HepG2 (cell line): ENCODE data around the gene AXDND1. TPM values are rescaled to one million over a fixed set of nuclear protein-coding genes. Genes with fewer than 3 reads are reported as not detected.

Experiments
- ATAC-seq: fragments of 200-7000 bp; cut with Tn5 transposase; 3 replicates; pipeline ENCODE4 v1.9.1; 2020; ENCODE audit warnings: mild to moderate bottlenecking, moderate library complexity
- BruUV-seq: library from RNA; stranded (reverse); fragments of 400-500 nt; replicated peaks from 2 replicates; lab custom pipeline; 2021; lab: Mats Ljungman, UMichigan
- CTCF ChIA-PET: fragments of 300-600 bp; formaldehyde crosslinking; extraction: SDS; loops from one replicate; lab custom pipeline; 2021; ENCODE audit warnings: low total read pairs, inconsistent platforms, low intra/inter-chr PET ratio; lab: Yijun Ruan, JAX
- POLR2A ChIA-PET: fragments of 350-600 bp; sonication (Branson Sonifier 250); formaldehyde crosslinking; loops from one replicate; lab custom pipeline; 2020; ENCODE audit warnings: antibody characterized with exemption, inconsistent platforms; lab: Yijun Ruan, JAX
- DNase-seq: peaks from one replicate; pipeline ENCODE4 v3.0.0-alpha.2; 2015; ENCODE audit warnings: low spot score
- FAIRE-seq: peaks from 3 replicates; lab custom pipeline; 2011; peaks lifted over from hg19 to GRCh38; lab: Jason Lieb, UNC
- H2AFZ ChIP-seq: one replicate; pipeline ENCODE4 v1.6.1; 2011; ENCODE audit warnings: low read length, inconsistent platforms
- H3K27ac ChIP-seq: fragments of 300-600 bp; 3 replicates; pipeline ENCODE4 v1.8.0; 2011; ENCODE audit warnings: mixed run types, mild to moderate bottlenecking, mixed read lengths, low read length, inconsistent platforms; ENCODE audit not compliant: insufficient read depth; ENCODE audit errors: extremely low read length
- H3K27me3 ChIP-seq, 2 experiments: fragments of 200-600 bp in 1 of 2; 2 replicates in 1 of 2; 3 replicates in 1 of 2; pipeline versions ENCODE4 v1.6.0 to v1.8.0; 2011; ENCODE audit warnings: low read length in 2 of 2, mild to moderate bottlenecking in 2 of 2, moderate library complexity in 2 of 2, inconsistent platforms in 1 of 2; ENCODE audit not compliant: insufficient read depth in 2 of 2, control insufficient read depth in 1 of 2
- H3K36me3 ChIP-seq, 2 experiments: fragments of 200-600 bp in 1 of 2; replicated peaks in 1 of 2; 2 replicates in 1 of 2; 3 replicates in 1 of 2; pipeline versions ENCODE4 v1.5.1 to v1.8.0; 2011; ENCODE audit warnings: low read length in 2 of 2, inconsistent platforms in 1 of 2; ENCODE audit not compliant: insufficient read depth in 2 of 2, control insufficient read depth in 1 of 2
- H3K4me1 ChIP-seq: 2 replicates; pipeline ENCODE4 v1.5.1; 2012; ENCODE audit warnings: low read length, inconsistent platforms; ENCODE audit not compliant: insufficient read depth
- H3K4me2 ChIP-seq: 2 replicates; pipeline ENCODE4 v1.6.0; 2011; ENCODE audit warnings: low read depth, low read length, inconsistent platforms
- H3K4me3 ChIP-seq, 3 experiments: fragments of 200-600 bp in 1 of 3; sonication (generic), shearing (Covaris generic) in 1 of 3; replicated peaks in 1 of 3; 2 replicates each; pipeline ENCODE4 v1.5.1; 2011 to 2016; ENCODE audit warnings: low read length in 3 of 3, inconsistent platforms in 2 of 3, low read depth in 2 of 3, mild to moderate bottlenecking in 2 of 3, control low read depth in 1 of 3, mixed read lengths in 1 of 3; ENCODE audit not compliant: insufficient read depth in 1 of 3
- H3K79me2 ChIP-seq: one replicate; pipeline ENCODE4 v1.6.1; 2011; ENCODE audit warnings: low read length, inconsistent platforms; ENCODE audit not compliant: insufficient read depth
- H3K9ac ChIP-seq: 2 replicates; pipeline ENCODE4 v1.6.0; 2011; ENCODE audit warnings: mild to moderate bottlenecking, low read depth, low read length, inconsistent platforms; ENCODE audit not compliant: insufficient read depth
- H3K9me3 ChIP-seq: 2 replicates; pipeline ENCODE4 v1.5.1; 2012; ENCODE audit warnings: mild to moderate bottlenecking, low read length
- H4K20me1 ChIP-seq: 2 replicates; pipeline ENCODE4 v1.6.0; 2011; ENCODE audit warnings: inconsistent platforms, mild to moderate bottlenecking, low read length, moderate library complexity; ENCODE audit not compliant: insufficient read depth
- FOXC1 ChIP-seq: sonication (generic); formaldehyde crosslinking; IDR thresholded peaks from 2 replicates; pipeline ENCODE4 v1.8.0; 2022; ENCODE audit warnings: mild to moderate bottlenecking, missing genetic modification reagents, borderline replicate concordance
- HIVEP1 ChIP-seq: sonication (generic); formaldehyde crosslinking; IDR thresholded peaks from 2 replicates; pipeline ENCODE4 v1.4.0; 2020; ENCODE audit warnings: mild to moderate bottlenecking, missing genetic modification reagents
- NFAT5 ChIP-seq: sonication (generic); formaldehyde crosslinking; IDR thresholded peaks from 2 replicates; pipeline ENCODE4 v1.4.0; 2020; ENCODE audit warnings: missing genetic modification reagents
- PCBP2 ChIP-seq: fragments of 200-400 bp; formaldehyde crosslinking; optimal IDR thresholded peaks from 2 replicates; pipeline ENCODE3; 2018; ENCODE audit warnings: low read length, low read depth; ENCODE audit not compliant: poor library complexity, severe bottlenecking
- REL ChIP-seq: sonication (generic); formaldehyde crosslinking; conservative IDR thresholded peaks from 2 replicates; pipeline ENCODE4 v1.8.0; 2022; ENCODE audit warnings: mild to moderate bottlenecking, missing genetic modification reagents, moderate library complexity
- TIGD3 ChIP-seq: sonication (generic); formaldehyde crosslinking; IDR thresholded peaks from 2 replicates; pipeline ENCODE4 v1.5.1; 2020; ENCODE audit warnings: mild to moderate bottlenecking, missing genetic modification reagents, borderline replicate concordance
- ZBED4 ChIP-seq: sonication (generic); formaldehyde crosslinking; IDR thresholded peaks from 2 replicates; pipeline ENCODE4 v1.4.0; 2020; ENCODE audit warnings: missing genetic modification reagents, borderline replicate concordance
- ZFX ChIP-seq: sonication (generic); formaldehyde crosslinking; IDR thresholded peaks from 2 replicates; pipeline ENCODE4 v1.4.0; 2020; ENCODE audit warnings: mild to moderate bottlenecking, low read depth, missing genetic modification reagents, moderate library complexity
- ZNF782 ChIP-seq: sonication (generic); formaldehyde crosslinking; IDR thresholded peaks from 2 replicates; pipeline ENCODE4 v1.4.0; 2020; ENCODE audit warnings: missing genetic modification reagents, mild to moderate bottlenecking, borderline replicate concordance
- WGBS: methylation state at CpG from one replicate; pipeline ENCODE4 v1.1.6; 2017; ENCODE audit warnings: low lambda C conversion rate; 5-methylcytosine and 5-hydroxymethylcytosine counted together
- in situ Hi-C: cut with HindIII; loops from 2 replicates; pipeline ENCODE4 v1.10.0; 2017; ENCODE audit warnings: low pct_unique_long_range_greater_than_20kb; ENCODE audit not compliant: extremely low pct_ligation_motif_present
- intact Hi-C: fragments of 100-400 bp; cut with micrococcal nuclease; formaldehyde crosslinking; loops from one replicate; pipeline ENCODE4 v1.10.0; 2022; ENCODE audit not compliant: unreplicated experiment
- polyA plus RNA-seq, 8 experiments: library from polyadenylated mRNA; depleted of rRNA in 3 of 8; stranded (reverse) in 7 of 8; unstranded in 1 of 8; fragments of >200 nt; fragmentation: Illumina TruSeq in 4 of 8; extraction: Trizol in 4 of 8; gene quantifications; 2 replicates each; pipeline versions ENCODE4 v1.2.1 to v1.2.3, GENCODE V29; 2011 to 2016; ENCODE audit warnings: low read depth in 4 of 8, missing spikeins in 1 of 8, mixed read lengths in 1 of 8; ENCODE audit not compliant: insufficient read depth in 1 of 8
- total RNA-seq, 5 experiments: library from RNA; depleted of rRNA; stranded (reverse); fragments of >200 nt; fragmentation: Illumina TruSeq; extraction: Trizol; gene quantifications; 2 replicates each; pipeline ENCODE4 v1.2.3, GENCODE V29; 2016; ENCODE audit warnings: low read depth in 1 of 5
- TF ChIP-seq, protein P1 (sequence below): sonication (generic); formaldehyde crosslinking; IDR thresholded peaks from 2 replicates; pipeline ENCODE4 v1.5.0; 2020; ENCODE audit warnings: mild to moderate bottlenecking, missing genetic modification reagents

Gene AXDND1
- total and polyA plus RNA-seq, 2 of the 13 experiments (the other 11 are each of a cell fraction or from before 2014, with no cell fraction given), result 0.15 to 0.40 TPM

GRCh38 chr1:179329862-179330261, 35.9 kb upstream of the AXDND1 start (continued):
- no peak for TF ChIP-seq ZBED4 (CRISPR knock-in tag)
- TF ChIP-seq, protein P1, sequence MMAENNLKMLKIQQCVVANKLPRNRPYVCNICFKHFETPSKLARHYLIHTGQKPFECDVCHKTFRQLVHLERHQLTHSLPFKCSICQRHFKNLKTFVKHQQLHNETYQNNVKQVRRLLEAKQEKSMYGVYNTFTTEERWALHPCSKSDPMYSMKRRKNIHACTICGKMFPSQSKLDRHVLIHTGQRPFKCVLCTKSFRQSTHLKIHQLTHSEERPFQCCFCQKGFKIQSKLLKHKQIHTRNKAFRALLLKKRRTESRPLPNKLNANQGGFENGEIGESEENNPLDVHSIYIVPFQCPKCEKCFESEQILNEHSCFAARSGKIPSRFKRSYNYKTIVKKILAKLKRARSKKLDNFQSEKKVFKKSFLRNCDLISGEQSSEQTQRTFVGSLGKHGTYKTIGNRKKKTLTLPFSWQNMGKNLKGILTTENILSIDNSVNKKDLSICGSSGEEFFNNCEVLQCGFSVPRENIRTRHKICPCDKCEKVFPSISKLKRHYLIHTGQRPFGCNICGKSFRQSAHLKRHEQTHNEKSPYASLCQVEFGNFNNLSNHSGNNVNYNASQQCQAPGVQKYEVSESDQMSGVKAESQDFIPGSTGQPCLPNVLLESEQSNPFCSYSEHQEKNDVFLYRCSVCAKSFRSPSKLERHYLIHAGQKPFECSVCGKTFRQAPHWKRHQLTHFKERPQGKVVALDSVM, result no peak
- TF ChIP-seq PCBP2, result no peak
- no peak for TF ChIP-seq ZNF782
- no peak for TF ChIP-seq HIVEP1 (CRISPR knock-in tag)
- TF ChIP-seq, all 625 proteins: peak for 0

DNA sequence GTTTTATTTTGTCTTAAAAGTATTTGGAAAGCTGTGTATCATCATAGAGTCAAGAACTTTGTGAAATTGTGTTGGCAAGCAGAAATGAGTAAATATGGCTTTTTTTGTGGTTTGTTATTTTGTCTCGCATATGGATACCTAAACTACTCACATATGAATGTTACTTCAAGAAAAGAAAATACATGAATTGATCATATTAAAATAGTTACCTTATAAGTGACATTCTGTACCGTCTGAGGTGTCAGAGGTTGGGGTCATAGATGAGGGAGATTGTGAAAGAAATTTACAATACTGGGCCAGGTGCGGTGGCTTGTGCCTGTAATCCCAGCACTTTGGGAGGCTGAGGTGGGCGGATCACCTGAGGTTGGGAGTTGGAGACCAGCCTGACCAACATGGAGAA, 31.3 kb upstream of the AXDND1 start:
- no peak for FAIRE-seq
- WGBS, result 91% methylated on average over 4 of the region's 4 CpGs
- no peak for TF ChIP-seq FOXC1
- TF ChIP-seq NFAT5 (CRISPR knock-in tag), result no peak
- no peak for TF ChIP-seq REL (CRISPR knock-in tag)
- TF ChIP-seq ZFX (CRISPR knock-in tag), result no peak
- TF ChIP-seq TIGD3, result no peak

More for the DNA sequence above, 31.3 kb upstream of the AXDND1 start:
- DNase-seq (no peak), ATAC-seq (no peak)
- Histone ChIP-seq H3K27me3 (no peaks in the 10 kb centered on the region), H3K79me2 (no peaks in the 10 kb centered on the region), H3K4me2 (no peak overlapping the region), H2AFZ (no peak overlapping the region), H3K27ac (no peak overlapping the region), H3K4me3 (no peak overlapping the region), H4K20me1 (no peaks in the 10 kb centered on the region), H3K9me3 (peaks cover 9% of the 10 kb centered on the region), H3K9ac (no peak overlapping the region), H3K36me3 (peaks cover 1 to 19% of the 10 kb centered on the region in 2 experiments; a peak in 3 of 5 replicates), H3K4me1 (peaks cover 19% of the 10 kb centered on the region)
- POLR2A ChIA-PET, result no interaction called here
- CTCF ChIA-PET, result no interaction called here
- in situ Hi-C loops, result no loop called here
- intact Hi-C loops, result no loop called here
- no TSS peak for BruUV-seq
